K562 (cell line): Measurements from ENCODE around the gene AHI1. TPM values are rescaled to one million over a fixed set of nuclear protein-coding genes. Genes with fewer than 3 reads are reported as not detected.

ENCODE experiments used
- ADNP ChIP-seq: fragments of 200-800 bp; sonication (Bioruptor generic); IDR thresholded peaks from 2 replicates; pipeline ENCODE4 v1.6.1; 2016; ENCODE audit warnings: missing genetic modification characterization, missing compliant biosample characterization
- ARID3A ChIP-seq: IDR thresholded peaks from 2 replicates; pipeline ENCODE4 v1.6.1; 2012; ENCODE audit warnings: low read depth, low read length, improper control_type of control experiment, borderline replicate concordance
- ATF2 ChIP-seq: sonication (generic); formaldehyde crosslinking; IDR thresholded peaks from 2 replicates; pipeline ENCODE4 v1.8.1; 2022; ENCODE audit warnings: missing genetic modification reagents
- ATF3 ChIP-seq, 2 experiments: fragments of 450-650 bp in 1 of 2; sonication (generic) in 1 of 2; formaldehyde crosslinking in 1 of 2; IDR thresholded peaks in 1 of 2; conservative IDR thresholded peaks in 1 of 2; 2 replicates each; pipeline versions ENCODE4 v1.6.1 to v1.8.1; 2016 to 2023; ENCODE audit warnings: mild to moderate bottlenecking in 2 of 2, moderate library complexity in 2 of 2, inconsistent platforms in 1 of 2, missing genetic modification reagents in 1 of 2
- HCFC1 ChIP-seq: IDR thresholded peaks from 2 replicates; pipeline ENCODE4 v1.6.1; 2012; ENCODE audit warnings: low read depth, low read length, improper control_type of control experiment
- HNRNPL ChIP-seq: fragments of 200-400 bp; formaldehyde crosslinking; IDR thresholded peaks from 2 replicates; pipeline ENCODE4 v1.6.1; 2017; ENCODE audit warnings: low read depth, mild to moderate bottlenecking, low read length
- POLR2H ChIP-seq: IDR thresholded peaks from 2 replicates; pipeline ENCODE4 v1.6.1; 2016; ENCODE audit warnings: missing genetic modification characterization, low read depth, mild to moderate bottlenecking, control low read depth, missing compliant biosample characterization, moderate library complexity
- RAD21 ChIP-seq, 2 experiments: fragments of 250-450 bp in 1 of 2; fragments of 450-650 bp in 1 of 2; sonication (Bioruptor Pico) in 1 of 2; formaldehyde crosslinking in 1 of 2; IDR thresholded peaks in 1 of 2; conservative IDR thresholded peaks in 1 of 2; 2 replicates each; pipeline versions ENCODE4 v1.4.0 to v1.8.0; 2020 to 2022; ENCODE audit warnings: mild to moderate bottlenecking in 2 of 2, moderate library complexity in 1 of 2
- RFX1 ChIP-seq: fragments of 450-650 bp; IDR thresholded peaks from 2 replicates; pipeline ENCODE4 v1.6.1; 2016; ENCODE audit warnings: mild to moderate bottlenecking, moderate library complexity
- SMC3 ChIP-seq: conservative IDR thresholded peaks from 2 replicates; pipeline ENCODE4 v1.6.1; 2011; ENCODE audit warnings: low read depth, low read length, improper control_type of control experiment; ENCODE audit not compliant: insufficient read depth
- TAF15 ChIP-seq: fragments of 200-400 bp; formaldehyde crosslinking; IDR thresholded peaks from 2 replicates; pipeline ENCODE4 v1.6.1; 2017; ENCODE audit warnings: mild to moderate bottlenecking, low read depth, low read length, moderate library complexity
- TEAD4 ChIP-seq, 2 experiments: sonication (generic) in 1 of 2; formaldehyde crosslinking in 1 of 2; IDR thresholded peaks; 2 replicates each; pipeline versions ENCODE4 v1.6.1 to v1.8.0; 2012 to 2022; ENCODE audit warnings: borderline replicate concordance in 1 of 2, inconsistent platforms in 1 of 2, low read length in 1 of 2, mild to moderate bottlenecking in 1 of 2, missing genetic modification reagents in 1 of 2
- ZNF41 ChIP-seq: fragments of 250-450 bp; sonication (Bioruptor Pico); conservative IDR thresholded peaks from 2 replicates; pipeline ENCODE4 v1.4.0; 2020; ENCODE audit warnings: mild to moderate bottlenecking
- ZNF644 ChIP-seq: fragments of 200-800 bp; sonication (Bioruptor generic); IDR thresholded peaks from 2 replicates; pipeline ENCODE4 v1.6.1; 2016; ENCODE audit warnings: low read depth, missing genetic modification characterization, missing compliant biosample characterization
- ZNF766 ChIP-seq: fragments of 200-800 bp; sonication (Bioruptor generic); conservative IDR thresholded peaks from 2 replicates; pipeline ENCODE4 v1.6.1; 2016; ENCODE audit warnings: missing genetic modification characterization, missing compliant biosample characterization
- ZNF79 ChIP-seq: fragments of 250-450 bp; sonication (Bioruptor Pico); IDR thresholded peaks from 2 replicates; pipeline ENCODE4 v1.4.0; 2020; ENCODE audit warnings: low read depth, mild to moderate bottlenecking, moderate library complexity
- polyA plus RNA-seq, 8 experiments: library from polyadenylated mRNA; depleted of rRNA in 4 of 8; stranded (reverse) in 5 of 8; unstranded in 3 of 8; fragments of >200 nt; fragmentation: Nextera tagmentation in 2 of 8; fragmentation: Illumina TruSeq in 1 of 8; extraction: Ambion mirVana in 2 of 8; extraction: Trizol in 1 of 8; gene quantifications; 2 replicates each; pipeline versions ENCODE4 v1.2.1 to v1.2.3, GENCODE V29; 2011 to 2014; ENCODE audit warnings: inconsistent platforms in 1 of 8, missing spikeins in 1 of 8
- total RNA-seq, 7 experiments: library from RNA; depleted of rRNA in 6 of 7; stranded (reverse); fragments of >200 nt in 6 of 7; fragmentation: Illumina TruSeq in 2 of 7; extraction: Trizol in 2 of 7; gene quantifications; 2 replicates each; pipeline versions ENCODE4 v1.2.1 to v1.2.3, GENCODE V29; 2011 to 2021; ENCODE audit warnings: low replicate concordance in 1 of 7
- TF ChIP-seq, protein P1 (sequence below), 3 experiments: IDR thresholded peaks in 2 of 3; conservative IDR thresholded peaks in 1 of 3; 2 replicates each; pipeline ENCODE4 v1.5.1; 2011 to 2012; ENCODE audit warnings: low read length in 3 of 3, mild to moderate bottlenecking in 3 of 3, control low read depth in 2 of 3, improper control_type of control experiment in 1 of 3, inconsistent platforms in 1 of 3, low read depth in 1 of 3, mixed read lengths in 1 of 3, moderate library complexity in 1 of 3; ENCODE audit not compliant: insufficient read depth in 2 of 3
- TF ChIP-seq, protein P2 (sequence below): fragments of 450-650 bp; formaldehyde crosslinking; IDR thresholded peaks from 2 replicates; pipeline ENCODE4 v1.4.0; 2020; ENCODE audit warnings: mild to moderate bottlenecking, moderate library complexity

The AHI1 gene
- total and polyA plus RNA-seq, 9 of the 15 experiments (the other 6 are each of a cell fraction or from before 2014, with no cell fraction given), result 24.7 to 54.9 (median 32.2) TPM

- peak; percentile 83 for TF ChIP-seq ARID3A
- TF ChIP-seq HCFC1, result no peak
- 0 out of 2 replicates have a peak, but pooled peaks have one; percentile 31 for TF ChIP-seq ADNP (tag)
- peak; percentile 55; the same call in 1 of the 2 replicates for TF ChIP-seq POLR2H (tag)
- peak; percentile 7; the same call in 1 of the 2 replicates for TF ChIP-seq ATF3 (IDR thresholded peaks at IDR 0.05)
- 0 out of 2 replicates have a peak, but pooled peaks have one; percentile 12 for TF ChIP-seq ATF3 (CRISPR knock-in tag; conservative IDR thresholded peaks at IDR 0.05)
- TF ChIP-seq RAD21 (CRISPR knock-in tag; conservative IDR thresholded peaks at IDR 0.05 in 1 of 2, IDR thresholded peaks at IDR 0.05 in 1 of 2), result peak; percentile 85 to 91
- TF ChIP-seq ZNF41 (CRISPR knock-in tag), result no peak
- TF ChIP-seq, protein P1, sequence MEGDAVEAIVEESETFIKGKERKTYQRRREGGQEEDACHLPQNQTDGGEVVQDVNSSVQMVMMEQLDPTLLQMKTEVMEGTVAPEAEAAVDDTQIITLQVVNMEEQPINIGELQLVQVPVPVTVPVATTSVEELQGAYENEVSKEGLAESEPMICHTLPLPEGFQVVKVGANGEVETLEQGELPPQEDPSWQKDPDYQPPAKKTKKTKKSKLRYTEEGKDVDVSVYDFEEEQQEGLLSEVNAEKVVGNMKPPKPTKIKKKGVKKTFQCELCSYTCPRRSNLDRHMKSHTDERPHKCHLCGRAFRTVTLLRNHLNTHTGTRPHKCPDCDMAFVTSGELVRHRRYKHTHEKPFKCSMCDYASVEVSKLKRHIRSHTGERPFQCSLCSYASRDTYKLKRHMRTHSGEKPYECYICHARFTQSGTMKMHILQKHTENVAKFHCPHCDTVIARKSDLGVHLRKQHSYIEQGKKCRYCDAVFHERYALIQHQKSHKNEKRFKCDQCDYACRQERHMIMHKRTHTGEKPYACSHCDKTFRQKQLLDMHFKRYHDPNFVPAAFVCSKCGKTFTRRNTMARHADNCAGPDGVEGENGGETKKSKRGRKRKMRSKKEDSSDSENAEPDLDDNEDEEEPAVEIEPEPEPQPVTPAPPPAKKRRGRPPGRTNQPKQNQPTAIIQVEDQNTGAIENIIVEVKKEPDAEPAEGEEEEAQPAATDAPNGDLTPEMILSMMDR (IDR thresholded peaks at IDR 0.05 in 2 of 3, conservative IDR thresholded peaks at IDR 0.05 in 1 of 3; ENCODE audit: insufficient read depth in 2 of 3, low read depth in 1 of 3, low read length in 3 of 3), result peak; percentile 39 to 88 (median 63); a peak in 5 of 6 replicates
- TF ChIP-seq ATF2 (CRISPR knock-in tag), result no peak
- TF ChIP-seq ZNF79, result no peak
- 0 out of 2 replicates have a peak, but pooled peaks have one; percentile 18 for TF ChIP-seq TEAD4 (IDR thresholded peaks at IDR 0.05; ENCODE audit: low read length)
- TF ChIP-seq TEAD4 (CRISPR knock-in tag; IDR thresholded peaks at IDR 0.05; ENCODE audit: borderline replicate concordance), result no peak
- TF ChIP-seq ZNF644 (tag), result no peak
- no peak for TF ChIP-seq TAF15
- no peak for TF ChIP-seq RFX1
- no peak for TF ChIP-seq ZNF766 (CRISPR knock-in tag)
- TF ChIP-seq HNRNPL, result no peak
- peak; percentile 49 for TF ChIP-seq SMC3
- TF ChIP-seq, protein P2, sequence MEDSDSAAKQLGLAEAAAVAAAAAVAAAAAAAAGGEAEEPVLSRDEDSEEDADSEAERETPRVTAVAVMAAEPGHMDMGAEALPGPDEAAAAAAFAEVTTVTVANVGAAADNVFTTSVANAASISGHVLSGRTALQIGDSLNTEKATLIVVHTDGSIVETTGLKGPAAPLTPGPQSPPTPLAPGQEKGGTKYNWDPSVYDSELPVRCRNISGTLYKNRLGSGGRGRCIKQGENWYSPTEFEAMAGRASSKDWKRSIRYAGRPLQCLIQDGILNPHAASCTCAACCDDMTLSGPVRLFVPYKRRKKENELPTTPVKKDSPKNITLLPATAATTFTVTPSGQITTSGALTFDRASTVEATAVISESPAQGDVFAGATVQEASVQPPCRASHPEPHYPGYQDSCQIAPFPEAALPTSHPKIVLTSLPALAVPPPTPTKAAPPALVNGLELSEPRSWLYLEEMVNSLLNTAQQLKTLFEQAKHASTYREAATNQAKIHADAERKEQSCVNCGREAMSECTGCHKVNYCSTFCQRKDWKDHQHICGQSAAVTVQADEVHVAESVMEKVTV (CRISPR knock-in tag), result peak; percentile 53; the same call in 1 of the 2 replicates
These were observed 58.5 kb downstream of the AHI1 start (continued) for GRCh38 chr6:135438907-135439535.
